ENCODE results near the gene CCDC12. TPM values are rescaled to one million over a fixed set of nuclear protein-coding genes. Genes with fewer than 3 reads are reported as not detected.

The CCDC12 gene
- total and polyA plus RNA-seq, 4 donors = 14.0 to 55.8 (median 42.8) TPM

- peaks cover 60% of the 10 kb centered on the region for H3K4me1 ChIP-seq (ENCODE audit: control insufficient read depth, insufficient read depth, low read length)
- DNase-seq (ENCODE audit: low read depth in 4 of 6, low spot score in 6 of 6) = peak in 1 of 6 donors; percentile 30
- H3K27ac ChIP-seq (ENCODE audit: low read depth, low read length) = peak overlapping the region; percentile 40
Observed at GRCh38 chr3:46934498-46935167, 41.9 kb downstream of the CCDC12 start.

GRCh38 chr3:46934072-46934471, 42.5 kb downstream of the CCDC12 start:
- peaks cover 66% of the 10 kb centered on the region for H3K4me1 ChIP-seq (ENCODE audit: control insufficient read depth, insufficient read depth, low read length)
- peaks cover 38% of the 10 kb centered on the region for H3K36me3 ChIP-seq (ENCODE audit: control insufficient read depth, insufficient read depth, low read length)
- peak in 5 of 6 donors; percentile 24 to 71 (median 36) for DNase-seq (ENCODE audit: low read depth in 4 of 6, low spot score in 6 of 6)
- H3K9me3 ChIP-seq (ENCODE audit: control insufficient read depth, insufficient read depth, low read length) = no peaks in the 10 kb centered on the region
- H3K27me3 ChIP-seq (ENCODE audit: control insufficient read depth, insufficient read depth, low read length) = no peaks in the 10 kb centered on the region
- WGBS (ENCODE audit: insufficient coverage) = 22% methylated on average over 1 of the region's 2 CpGs
- H3K4me3 ChIP-seq (ENCODE audit: low read depth, low read length) = no peak overlapping the region
- H3K27ac ChIP-seq (ENCODE audit: low read depth, low read length) = peak overlapping the region; percentile 40

More at GRCh38 chr3:46934498-46935167, 41.9 kb downstream of the CCDC12 start:
- Histone ChIP-seq H3K4me3 (ENCODE audit: low read depth, low read length) (no peak overlapping the region), H3K27me3 (ENCODE audit: control insufficient read depth, insufficient read depth, low read length) (no peaks in the 10 kb centered on the region), H3K9me3 (ENCODE audit: control insufficient read depth, insufficient read depth, low read length) (no peaks in the 10 kb centered on the region), H3K36me3 (ENCODE audit: control insufficient read depth, insufficient read depth, low read length) (peaks cover 38% of the 10 kb centered on the region)
- WGBS (ENCODE audit: insufficient coverage) = 63% methylated on average over 8 of the region's 8 CpGs

- DNase-seq (ENCODE audit: low read depth in 4 of 6, low spot score in 6 of 6) = no peak
- H3K27ac ChIP-seq (ENCODE audit: low read depth, low read length) = no peak overlapping the region
Observed at GRCh38 chr3:46933261-46933660, 43.3 kb downstream of the CCDC12 start.

GRCh38 chr3:46932455-46933225, 43.9 kb downstream of the CCDC12 start:
- DNase-seq (ENCODE audit: low read depth in 4 of 6, low spot score in 6 of 6) = no peak
- H3K4me1 ChIP-seq (ENCODE audit: control insufficient read depth, insufficient read depth, low read length) = peaks cover 66% of the 10 kb centered on the region
- H3K9me3 ChIP-seq (ENCODE audit: control insufficient read depth, insufficient read depth, low read length) = no peaks in the 10 kb centered on the region
- H3K36me3 ChIP-seq (ENCODE audit: control insufficient read depth, insufficient read depth, low read length) = peaks cover 29% of the 10 kb centered on the region
- no peak overlapping the region for H3K27ac ChIP-seq (ENCODE audit: low read depth, low read length)
- 93% methylated on average over 6 of the region's 7 CpGs for WGBS (ENCODE audit: insufficient coverage)
- H3K27me3 ChIP-seq (ENCODE audit: control insufficient read depth, insufficient read depth, low read length) = no peaks in the 10 kb centered on the region
- H3K4me3 ChIP-seq (ENCODE audit: low read depth, low read length) = no peak overlapping the region

More at GRCh38 chr3:46933261-46933660, 43.3 kb downstream of the CCDC12 start:
- H3K36me3 ChIP-seq (ENCODE audit: control insufficient read depth, insufficient read depth, low read length) = peaks cover 34% of the 10 kb centered on the region
- H3K27me3 ChIP-seq (ENCODE audit: control insufficient read depth, insufficient read depth, low read length) = no peaks in the 10 kb centered on the region
- no peak overlapping the region for H3K4me3 ChIP-seq (ENCODE audit: low read depth, low read length)
- H3K9me3 ChIP-seq (ENCODE audit: control insufficient read depth, insufficient read depth, low read length) = no peaks in the 10 kb centered on the region
- peaks cover 66% of the 10 kb centered on the region for H3K4me1 ChIP-seq (ENCODE audit: control insufficient read depth, insufficient read depth, low read length)
- 75% methylated on average over 6 of the region's 6 CpGs for WGBS (ENCODE audit: insufficient coverage)

- WGBS (ENCODE audit: insufficient coverage) = 50% methylated on average over 6 of the region's 6 CpGs
- H3K4me3 ChIP-seq (ENCODE audit: low read depth, low read length) = no peak overlapping the region
- peak in 2 of 6 donors; percentile 35 to 85 for DNase-seq (ENCODE audit: low read depth in 4 of 6, low spot score in 6 of 6)
- no peaks in the 10 kb centered on the region for H3K27me3 ChIP-seq (ENCODE audit: control insufficient read depth, insufficient read depth, low read length)
- H3K9me3 ChIP-seq (ENCODE audit: control insufficient read depth, insufficient read depth, low read length) = no peaks in the 10 kb centered on the region
- H3K36me3 ChIP-seq (ENCODE audit: control insufficient read depth, insufficient read depth, low read length) = peaks cover 28% of the 10 kb centered on the region
- peaks cover 68% of the 10 kb centered on the region for H3K4me1 ChIP-seq (ENCODE audit: control insufficient read depth, insufficient read depth, low read length)
- H3K27ac ChIP-seq (ENCODE audit: low read depth, low read length) = peak overlapping the region; percentile 70
Observed at GRCh38 chr3:46931631-46932331, 44.8 kb downstream of the CCDC12 start.

GRCh38 chr3:46930945-46931403, 45.6 kb downstream of the CCDC12 start:
- 64% methylated on average over 2 of the region's 3 CpGs for WGBS (ENCODE audit: insufficient coverage)
- peak in 1 of 6 donors; percentile 39 for DNase-seq (ENCODE audit: low read depth in 4 of 6, low spot score in 6 of 6)
- H3K4me3 ChIP-seq (ENCODE audit: low read depth, low read length) = no peak overlapping the region
- H3K4me1 ChIP-seq (ENCODE audit: control insufficient read depth, insufficient read depth, low read length) = peaks cover 76% of the 10 kb centered on the region
- H3K36me3 ChIP-seq (ENCODE audit: control insufficient read depth, insufficient read depth, low read length) = peaks cover 35% of the 10 kb centered on the region
- no peaks in the 10 kb centered on the region for H3K9me3 ChIP-seq (ENCODE audit: control insufficient read depth, insufficient read depth, low read length)
- H3K27ac ChIP-seq (ENCODE audit: low read depth, low read length) = peak overlapping the region; percentile 70
- H3K27me3 ChIP-seq (ENCODE audit: control insufficient read depth, insufficient read depth, low read length) = no peaks in the 10 kb centered on the region

GRCh38 chr3:46930166-46930944, 46.2 kb downstream of the CCDC12 start:
- no peak for DNase-seq (ENCODE audit: low read depth in 4 of 6, low spot score in 6 of 6)
- Histone ChIP-seq H3K27ac (ENCODE audit: low read depth, low read length) (peak overlapping the region; percentile 70), H3K4me1 (ENCODE audit: control insufficient read depth, insufficient read depth, low read length) (peaks cover 75% of the 10 kb centered on the region), H3K4me3 (ENCODE audit: low read depth, low read length) (no peak overlapping the region), H3K36me3 (ENCODE audit: control insufficient read depth, insufficient read depth, low read length) (peaks cover 39% of the 10 kb centered on the region), H3K27me3 (ENCODE audit: control insufficient read depth, insufficient read depth, low read length) (no peaks in the 10 kb centered on the region), H3K9me3 (ENCODE audit: control insufficient read depth, insufficient read depth, low read length) (no peaks in the 10 kb centered on the region)
- 61% methylated on average over 8 of the region's 9 CpGs for WGBS (ENCODE audit: insufficient coverage)

GRCh38 chr3:46929324-46929723, 47.2 kb downstream of the CCDC12 start:
- no peak for DNase-seq (ENCODE audit: low read depth in 4 of 6, low spot score in 6 of 6)
- Histone ChIP-seq H3K27me3 (ENCODE audit: control insufficient read depth, insufficient read depth, low read length) (no peaks in the 10 kb centered on the region), H3K9me3 (ENCODE audit: control insufficient read depth, insufficient read depth, low read length) (no peaks in the 10 kb centered on the region), H3K4me3 (ENCODE audit: low read depth, low read length) (no peak overlapping the region), H3K27ac (ENCODE audit: low read depth, low read length) (no peak overlapping the region), H3K4me1 (ENCODE audit: control insufficient read depth, insufficient read depth, low read length) (peaks cover 65% of the 10 kb centered on the region), H3K36me3 (ENCODE audit: control insufficient read depth, insufficient read depth, low read length) (peaks cover 43% of the 10 kb centered on the region)
- WGBS (ENCODE audit: insufficient coverage) = 89% methylated on average over 2 of the region's 2 CpGs

GRCh38 chr3:46928282-46928681, 48.3 kb downstream of the CCDC12 start:
- H3K4me1 ChIP-seq (ENCODE audit: control insufficient read depth, insufficient read depth, low read length) = peaks cover 61% of the 10 kb centered on the region
- peaks cover 54% of the 10 kb centered on the region for H3K36me3 ChIP-seq (ENCODE audit: control insufficient read depth, insufficient read depth, low read length)
- H3K27ac ChIP-seq (ENCODE audit: low read depth, low read length) = no peak overlapping the region
- H3K27me3 ChIP-seq (ENCODE audit: control insufficient read depth, insufficient read depth, low read length) = no peaks in the 10 kb centered on the region
- DNase-seq (ENCODE audit: low read depth in 4 of 6, low spot score in 6 of 6) = no peak
- no CpG with 5 or more reads among the region's 1 CpG for WGBS (ENCODE audit: insufficient coverage)
- no peak overlapping the region for H3K4me3 ChIP-seq (ENCODE audit: low read depth, low read length)
- H3K9me3 ChIP-seq (ENCODE audit: control insufficient read depth, insufficient read depth, low read length) = no peaks in the 10 kb centered on the region
